ENCODE results near the gene HIRIP3.
A peak's percentile ranks its signal among the peaks of the same experiment; 100 is the strongest.
"Not testable (repeated sequence)": the region's sequence is repeated elsewhere in the genome, so short reads cannot be mapped to it uniquely, and the experiment has no call there.

HIRIP3 gene, protein sequence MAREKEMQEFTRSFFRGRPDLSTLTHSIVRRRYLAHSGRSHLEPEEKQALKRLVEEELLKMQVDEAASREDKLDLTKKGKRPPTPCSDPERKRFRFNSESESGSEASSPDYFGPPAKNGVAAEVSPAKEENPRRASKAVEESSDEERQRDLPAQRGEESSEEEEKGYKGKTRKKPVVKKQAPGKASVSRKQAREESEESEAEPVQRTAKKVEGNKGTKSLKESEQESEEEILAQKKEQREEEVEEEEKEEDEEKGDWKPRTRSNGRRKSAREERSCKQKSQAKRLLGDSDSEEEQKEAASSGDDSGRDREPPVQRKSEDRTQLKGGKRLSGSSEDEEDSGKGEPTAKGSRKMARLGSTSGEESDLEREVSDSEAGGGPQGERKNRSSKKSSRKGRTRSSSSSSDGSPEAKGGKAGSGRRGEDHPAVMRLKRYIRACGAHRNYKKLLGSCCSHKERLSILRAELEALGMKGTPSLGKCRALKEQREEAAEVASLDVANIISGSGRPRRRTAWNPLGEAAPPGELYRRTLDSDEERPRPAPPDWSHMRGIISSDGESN

DNA sequence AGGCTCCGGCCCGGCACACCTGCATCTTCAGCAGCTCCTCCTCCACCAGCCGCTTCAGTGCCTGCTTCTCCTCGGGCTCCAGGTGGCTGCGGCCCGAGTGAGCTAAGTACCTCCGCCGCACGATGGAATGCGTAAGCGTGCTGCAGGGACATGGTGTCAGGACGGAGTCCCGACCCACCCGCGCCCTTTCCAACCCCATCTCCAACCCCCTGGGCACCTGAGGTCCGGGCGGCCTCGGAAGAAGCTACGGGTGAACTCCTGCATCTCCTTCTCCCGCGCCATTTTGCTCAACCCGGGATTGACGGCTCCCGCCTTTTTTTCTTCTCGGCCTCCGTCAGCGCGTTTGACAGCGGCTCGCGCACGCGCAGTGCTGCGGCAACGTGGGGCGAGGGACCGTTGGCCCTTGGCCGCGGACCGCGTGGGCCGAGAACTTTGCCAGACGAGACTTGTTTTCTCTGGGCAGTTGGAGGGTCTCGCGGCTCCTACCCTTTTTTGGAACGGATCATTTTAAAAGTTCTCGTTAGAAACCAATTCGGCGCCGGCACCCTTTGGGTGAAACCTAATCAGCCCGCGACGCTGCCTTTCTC is at the start of gene HIRIP3:
Gene HIRIP3 (minus strand): TSS at position 294 of the 587 bp plus-strand sequence. CDS start 12 bp downstream, at position 282.
- peak; percentile 96 for DNase-seq

DNA sequence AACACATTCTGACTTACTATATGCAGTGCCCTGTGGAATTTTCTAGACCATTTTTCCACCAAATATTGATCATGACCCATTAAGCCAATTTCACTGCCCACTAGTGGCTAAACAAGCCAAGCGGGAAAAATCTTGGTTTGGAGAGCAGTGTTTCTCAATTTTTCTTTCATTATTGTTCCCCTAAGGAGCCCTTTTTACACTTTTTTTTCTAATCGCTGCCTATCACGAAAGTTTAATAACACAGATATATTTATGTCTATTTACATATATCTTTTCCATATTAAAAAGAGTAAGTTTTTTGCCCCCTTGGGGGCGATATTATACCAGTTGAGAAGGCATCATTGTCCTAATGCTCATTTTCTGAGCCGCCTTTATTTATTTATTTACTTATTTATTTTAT is 46.4 kb upstream of the HIRIP3 start:
- DNase-seq, result no peak

DNA sequence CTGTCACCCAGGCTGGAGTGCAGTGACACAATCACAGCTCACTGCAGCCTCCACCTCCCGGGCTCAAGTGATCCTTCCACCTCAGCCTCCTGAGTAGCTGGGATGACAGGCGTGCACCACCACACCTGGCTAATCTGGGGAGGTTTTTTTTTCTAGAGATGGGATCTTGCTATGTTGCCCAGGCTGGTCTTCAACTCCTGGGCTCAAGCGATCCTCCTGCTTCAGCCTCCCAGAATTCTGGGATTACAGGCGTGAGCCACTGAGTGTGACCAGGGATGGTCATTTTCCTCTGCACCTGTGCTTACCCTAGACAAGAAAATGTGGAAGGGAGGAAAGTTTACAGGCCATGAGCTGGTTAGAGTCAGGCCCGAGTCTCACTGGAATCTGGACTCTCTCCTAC is 45.3 kb upstream of the HIRIP3 start:
- not testable (repeated sequence) for DNase-seq

DNA sequence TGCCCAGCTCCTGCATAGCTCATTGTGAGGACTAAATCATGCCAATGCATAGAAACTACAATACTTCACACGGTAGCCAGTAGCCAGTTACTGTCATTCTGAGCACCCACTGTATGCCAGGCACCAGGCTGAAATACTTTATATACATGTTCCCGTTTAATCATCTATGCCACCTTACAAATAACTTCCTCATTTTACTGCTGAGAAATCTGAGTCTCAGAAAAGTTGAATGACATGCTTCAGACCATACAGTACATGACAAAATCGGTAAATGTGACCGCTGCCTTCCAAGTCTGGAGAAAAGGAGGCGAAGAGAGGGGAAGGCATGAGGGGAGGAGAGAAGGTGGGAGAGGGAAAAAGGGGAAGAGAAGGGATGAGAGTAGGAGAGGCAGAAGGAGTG is 44.8 kb upstream of the HIRIP3 start:
- no peak for DNase-seq

DNA sequence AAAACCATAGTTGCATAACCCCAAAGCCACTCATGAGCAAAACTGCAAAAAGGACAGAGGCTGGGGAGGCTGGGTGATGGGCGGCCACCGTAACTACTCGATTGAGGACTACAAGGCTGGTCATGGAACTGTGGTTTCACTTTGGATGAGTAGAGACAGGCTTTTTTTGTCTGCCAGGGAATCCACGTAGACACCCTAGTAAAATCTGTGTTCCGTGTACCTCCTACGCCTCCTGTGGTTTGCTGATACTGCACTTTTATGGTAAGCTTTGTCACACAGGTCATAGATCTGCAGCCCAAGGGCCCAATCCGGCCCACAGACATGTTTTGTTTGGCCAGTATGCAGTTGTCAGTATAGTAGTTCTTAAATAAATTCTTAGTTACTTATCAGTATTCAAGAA is 37.9 kb upstream of the HIRIP3 start:
- no peak for DNase-seq

DNA sequence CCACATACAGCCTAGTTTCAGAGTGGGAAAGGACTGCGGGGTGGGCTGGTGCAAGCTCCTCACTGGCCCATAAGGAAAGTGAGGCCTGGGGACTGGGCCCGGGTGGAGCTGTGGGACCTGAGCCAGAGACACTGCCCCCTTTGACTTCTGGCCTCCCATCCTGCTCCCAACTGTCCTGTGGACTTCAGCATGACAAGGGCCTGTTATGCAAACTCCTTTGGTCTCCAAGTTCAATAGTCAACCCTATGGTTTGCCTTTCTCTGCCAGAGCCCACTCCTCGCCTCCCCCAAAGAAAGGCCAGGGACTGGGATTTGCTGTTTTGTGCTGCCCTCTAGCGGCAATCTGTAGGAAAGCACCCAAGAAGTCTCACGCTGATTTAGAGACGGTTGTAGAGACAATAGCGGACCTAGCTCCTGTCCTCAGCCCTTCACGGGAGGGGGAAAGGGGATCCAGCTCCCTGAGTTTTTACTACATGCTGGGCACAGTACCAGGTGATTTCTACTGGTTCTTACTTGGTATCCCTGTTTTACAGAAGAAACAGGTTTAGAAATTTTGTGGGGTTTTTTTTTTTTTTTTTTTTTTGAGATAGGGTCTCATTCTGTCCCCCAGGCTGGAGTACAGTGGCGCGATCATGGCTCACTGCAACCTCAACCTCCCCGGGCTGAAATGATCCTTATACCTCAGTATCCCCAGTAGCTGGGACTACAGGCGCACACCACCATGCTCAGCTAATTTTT is 36.8 kb upstream of the HIRIP3 start:
- peak; percentile 81 for DNase-seq

DNA sequence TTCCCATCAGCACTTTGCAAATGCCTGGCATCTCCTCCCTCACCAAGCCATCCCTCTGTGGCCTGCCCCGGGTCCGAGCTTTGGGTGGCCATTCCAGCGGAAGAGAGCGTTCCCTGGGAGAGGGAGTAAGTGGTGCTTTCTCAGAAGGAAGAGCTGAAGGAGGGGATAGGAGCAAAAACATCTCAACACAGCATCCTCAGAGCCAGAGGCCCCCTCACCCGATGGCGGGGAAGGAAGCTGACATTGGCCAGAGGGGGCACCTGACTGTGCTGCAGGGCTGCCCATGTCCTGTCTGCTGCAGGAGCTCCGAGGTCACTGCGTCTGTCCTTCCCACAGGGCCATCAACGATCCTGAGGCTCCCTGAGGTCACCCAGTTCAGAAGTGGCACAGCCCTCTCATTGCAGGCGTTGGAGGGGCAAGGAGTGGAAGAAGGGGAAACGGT is 36.1 kb upstream of the HIRIP3 start:
- DNase-seq, result no peak

DNA sequence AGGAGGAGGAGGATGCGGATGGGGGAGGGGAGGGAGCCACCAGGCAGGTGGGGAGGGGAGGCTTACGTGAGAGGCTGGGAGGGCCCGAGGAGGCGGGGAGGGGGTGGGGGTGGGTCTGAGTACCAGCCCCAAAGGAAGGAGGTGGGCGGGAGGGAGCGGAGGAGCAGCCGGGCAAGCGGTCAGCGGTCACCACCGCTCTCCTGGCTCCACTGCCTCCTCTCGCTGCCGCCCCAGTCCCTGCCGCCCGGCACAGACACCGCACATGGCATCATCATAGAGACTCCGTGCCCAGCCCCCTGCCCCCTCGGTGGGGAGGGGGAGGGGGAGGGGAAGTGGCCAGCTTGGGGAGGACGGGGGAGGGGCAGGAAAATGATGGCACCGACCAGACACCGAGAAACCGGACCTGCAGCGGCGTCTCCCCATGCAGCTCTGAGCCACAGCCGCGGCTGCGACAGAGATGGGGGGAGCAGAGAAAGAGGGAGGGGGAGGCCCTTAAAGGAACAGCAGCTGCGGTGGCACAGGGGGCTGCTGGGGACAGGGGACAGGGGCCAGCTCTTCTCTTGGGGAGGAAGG is 35.5 kb upstream of the HIRIP3 start, which contains the start of gene TLCD3B:
Gene TLCD3B (minus strand): TSS at position 431 of the 573 bp plus-strand sequence. CDS start 744 bp downstream, outside the sequence.
- no peak for DNase-seq

DNA sequence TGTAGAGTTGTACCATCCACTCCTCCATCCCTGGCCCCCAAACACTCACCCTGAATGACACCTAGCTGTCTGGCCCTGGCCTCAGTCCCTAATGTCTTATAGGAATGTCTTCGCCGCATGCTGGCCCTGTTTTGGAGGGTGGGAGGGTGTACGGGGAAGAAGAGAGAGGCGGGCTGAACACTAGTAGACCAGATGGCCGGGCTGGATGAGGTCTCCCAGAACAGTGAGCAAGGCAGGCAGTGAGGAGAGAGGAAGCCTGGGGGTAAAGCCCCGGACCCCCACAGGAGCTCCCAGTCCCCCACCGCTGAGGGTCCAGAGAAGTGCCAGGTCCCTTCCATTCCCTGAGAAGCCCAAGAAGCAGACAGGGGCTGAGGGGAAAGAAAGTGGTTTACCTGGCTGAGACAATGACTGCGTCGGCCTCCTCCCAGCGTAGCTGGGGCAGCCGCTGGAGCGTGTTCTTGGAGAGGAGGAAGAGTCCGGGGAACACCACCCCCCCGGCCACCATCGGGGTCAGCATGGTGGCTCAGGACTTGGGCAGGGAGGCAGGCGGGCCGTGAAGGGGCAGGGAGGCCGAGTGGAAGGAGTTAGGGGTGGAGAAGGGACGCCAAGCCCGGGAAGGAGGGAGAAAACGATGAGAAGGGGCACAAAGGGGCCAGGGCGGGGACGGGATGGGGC is 34.7 kb upstream of the HIRIP3 start:
- no peak for DNase-seq

DNA sequence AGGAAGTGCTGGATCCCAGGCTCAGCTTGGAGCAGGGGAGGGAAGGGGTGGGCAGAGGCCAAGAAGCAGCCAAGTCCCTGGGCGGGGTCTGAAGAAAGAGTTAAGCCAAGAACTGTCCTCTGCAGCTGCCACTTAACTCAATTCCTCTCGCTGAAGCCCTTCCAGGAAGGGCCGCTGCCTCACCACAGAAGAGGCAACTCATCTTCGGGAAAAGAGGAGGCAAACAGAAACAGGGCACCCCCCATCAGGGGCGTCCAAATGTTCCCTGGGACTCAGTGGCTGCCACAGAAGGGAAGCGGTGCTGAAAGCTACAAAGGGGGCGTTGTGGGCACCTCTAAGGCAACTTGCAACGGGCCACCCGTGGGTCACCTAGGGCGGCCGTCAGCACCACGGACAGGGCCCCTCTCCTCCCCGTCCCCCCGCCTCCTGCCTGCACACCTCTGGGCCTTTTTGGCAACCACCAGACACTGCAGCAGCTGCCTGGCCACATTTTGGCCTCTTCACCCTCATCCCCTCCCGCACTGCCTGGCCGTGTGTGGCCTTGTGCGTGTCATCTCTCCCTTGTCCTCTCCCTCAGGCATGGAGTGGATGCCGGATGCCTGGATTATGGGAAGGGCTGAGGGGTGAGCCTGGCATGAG is 33.1 kb upstream of the HIRIP3 start:
- DNase-seq, result no peak

DNA sequence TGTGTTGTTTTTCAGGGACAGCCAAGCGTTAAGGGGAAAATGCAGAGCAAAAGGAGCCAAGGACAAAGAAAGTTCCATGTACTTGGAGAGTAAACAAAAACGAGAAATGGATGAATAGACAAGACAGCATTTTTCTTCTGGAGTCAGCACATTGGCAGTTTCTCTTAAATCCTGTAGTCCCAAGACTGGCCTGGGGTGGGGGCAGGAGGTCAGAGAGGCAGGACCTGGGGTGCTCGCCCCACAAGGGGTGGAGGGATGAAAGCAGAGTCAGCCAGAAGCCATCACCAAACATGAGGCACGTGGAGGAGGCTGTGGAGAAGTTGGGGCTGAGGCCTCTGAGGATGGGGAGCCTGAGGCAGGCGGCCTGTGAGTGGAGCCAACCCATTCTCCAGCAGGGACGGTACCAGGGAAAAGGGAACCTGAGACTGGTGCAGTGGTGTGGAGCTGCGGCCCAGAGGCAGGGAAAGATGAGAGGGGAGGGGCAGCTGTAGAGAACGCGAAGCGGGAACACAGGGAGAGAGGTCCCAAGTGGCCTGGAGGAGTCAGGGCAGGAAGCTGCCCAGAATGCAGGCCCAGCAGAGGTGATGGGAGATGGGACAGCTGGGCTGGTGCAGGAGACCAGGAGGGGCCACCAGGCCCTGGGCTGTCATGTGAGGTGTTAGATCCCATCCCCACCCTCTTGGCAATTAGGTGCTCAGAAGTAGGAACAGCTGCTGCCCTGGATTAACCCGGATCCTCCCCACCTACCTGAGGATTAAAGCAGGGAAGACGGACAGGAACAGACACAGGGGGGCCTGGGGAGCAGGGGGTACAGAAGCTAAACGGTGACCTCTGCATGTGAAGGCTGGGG is 32.4 kb upstream of the HIRIP3 start:
- DNase-seq, result no peak

DNA sequence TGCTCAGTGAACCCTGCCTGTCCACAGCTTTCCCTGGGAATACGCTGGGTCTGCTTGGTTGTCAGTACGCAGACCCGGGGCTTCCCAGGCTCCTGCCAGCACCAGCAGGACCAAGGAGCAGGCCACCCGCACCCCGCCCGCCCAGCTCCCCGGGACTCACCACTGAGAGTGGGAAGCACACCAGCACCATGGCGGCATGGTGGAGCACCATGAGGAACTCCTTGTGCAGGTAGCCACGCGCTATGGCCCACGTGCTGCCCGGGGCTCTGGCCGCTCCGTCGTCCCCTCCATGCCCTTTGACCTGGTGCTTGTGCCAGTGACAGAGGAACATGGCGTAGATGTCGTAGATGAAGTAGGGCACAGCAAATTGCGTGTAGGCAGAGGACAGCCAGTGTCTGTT is 31.0 kb upstream of the HIRIP3 start:
- no peak for DNase-seq

DNA sequence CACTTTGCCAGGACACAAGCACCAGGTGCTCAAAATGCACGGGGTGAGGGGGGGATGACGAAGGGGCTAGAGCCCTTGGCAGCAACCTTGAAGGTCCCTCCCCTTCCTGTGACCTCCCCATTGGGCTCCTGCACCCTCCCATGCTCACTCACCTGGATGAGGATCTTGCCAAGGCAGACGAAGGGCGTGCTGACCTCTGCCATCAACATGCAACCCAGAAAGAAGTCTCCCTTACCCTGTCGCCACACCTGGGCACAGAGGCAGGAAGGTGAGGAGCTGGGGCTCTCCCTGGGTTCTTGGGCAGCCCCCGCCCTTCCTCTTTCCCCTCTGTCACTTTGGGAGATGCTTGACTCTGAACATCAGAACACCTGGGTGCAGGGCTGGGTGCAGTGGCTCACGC is 30.2 kb upstream of the HIRIP3 start:
- DNase-seq, result no peak

DNA sequence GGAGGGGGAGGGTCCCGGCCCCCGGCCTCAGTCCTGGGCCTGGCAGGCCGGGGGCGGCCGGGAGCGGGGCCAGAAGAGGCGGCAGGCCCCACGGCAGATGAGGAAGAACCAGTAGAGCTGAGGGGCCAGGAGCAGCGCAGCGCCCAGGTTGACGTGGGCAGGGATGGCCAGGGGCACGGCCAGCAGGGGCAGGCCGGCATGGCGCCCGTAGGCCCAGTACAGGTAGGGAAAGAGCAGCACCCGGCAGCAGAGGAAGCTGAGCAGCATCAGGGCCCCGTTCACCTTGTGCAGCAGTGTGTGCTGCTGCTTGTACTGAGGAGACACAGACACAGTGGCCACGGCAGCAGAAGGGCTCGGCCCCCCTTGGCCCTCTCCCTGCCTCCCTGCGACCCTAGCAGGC is 29.7 kb upstream of the HIRIP3 start:
- no peak for DNase-seq

DNA sequence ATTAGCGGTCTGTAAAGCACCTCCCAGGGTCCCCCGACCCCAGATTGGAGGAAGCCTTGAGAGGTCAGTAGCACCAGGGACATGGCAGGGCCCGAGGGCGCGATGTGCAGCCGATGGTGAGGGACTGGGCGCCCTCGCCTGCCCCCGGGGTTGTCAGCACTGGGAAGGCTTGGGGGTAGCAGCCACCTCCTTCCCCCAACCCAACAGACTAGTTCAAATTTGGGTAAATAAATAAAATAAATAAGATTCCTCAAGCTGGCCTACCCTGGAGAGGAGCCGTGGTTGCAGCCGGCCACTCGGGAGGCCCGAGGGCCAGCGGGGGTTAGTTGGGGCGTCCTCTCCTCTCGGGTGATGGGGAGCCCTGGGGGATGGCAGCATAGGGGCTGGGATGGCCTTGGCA is 29.0 kb upstream of the HIRIP3 start:
- DNase-seq, result no peak

DNA sequence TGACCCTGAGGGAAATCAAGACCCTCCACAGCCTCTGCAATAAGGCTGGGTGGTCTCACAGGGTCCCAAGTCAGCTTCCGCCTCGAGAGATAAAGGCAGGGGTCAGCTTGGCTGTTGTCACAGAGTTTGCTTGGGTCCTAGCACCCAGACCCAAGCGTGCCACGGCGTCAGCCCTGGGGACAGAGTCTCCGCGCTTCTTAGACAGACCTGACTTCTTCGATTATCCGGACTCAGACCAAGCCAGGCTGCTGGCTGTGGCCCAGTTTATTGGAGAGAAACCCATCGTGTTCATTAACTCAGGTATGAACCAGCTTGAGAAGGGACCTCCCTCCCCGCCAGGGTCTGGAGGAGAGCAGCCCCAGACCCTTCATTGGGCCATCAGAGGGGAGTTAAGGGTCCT is 28.2 kb upstream of the HIRIP3 start:
- no peak for DNase-seq

DNA sequence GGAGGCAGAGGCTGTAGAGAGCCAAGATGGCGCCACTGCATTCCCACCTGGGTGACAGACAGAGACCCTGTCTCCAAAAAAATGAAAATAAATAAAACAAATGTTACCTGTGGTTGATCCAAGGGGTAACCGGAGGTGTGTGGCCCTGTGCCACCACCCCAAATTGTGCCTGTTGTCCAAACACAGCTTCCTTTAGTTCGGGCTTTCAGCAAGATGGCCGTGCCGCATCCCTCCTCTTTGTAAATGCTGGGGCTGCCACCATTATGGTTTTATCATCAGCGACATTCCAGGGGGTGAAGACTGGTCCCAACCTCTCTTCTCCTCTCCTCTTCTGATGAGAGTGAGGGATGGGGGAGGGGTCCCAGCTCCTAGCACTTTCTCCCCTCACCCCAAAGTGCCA is 27.5 kb upstream of the HIRIP3 start, which contains the start of gene C16orf92:
Gene C16orf92 (plus strand): TSS at position 312 of the 400 bp plus-strand sequence. CDS start 143 bp downstream, outside the sequence.
- DNase-seq, result no peak

DNA sequence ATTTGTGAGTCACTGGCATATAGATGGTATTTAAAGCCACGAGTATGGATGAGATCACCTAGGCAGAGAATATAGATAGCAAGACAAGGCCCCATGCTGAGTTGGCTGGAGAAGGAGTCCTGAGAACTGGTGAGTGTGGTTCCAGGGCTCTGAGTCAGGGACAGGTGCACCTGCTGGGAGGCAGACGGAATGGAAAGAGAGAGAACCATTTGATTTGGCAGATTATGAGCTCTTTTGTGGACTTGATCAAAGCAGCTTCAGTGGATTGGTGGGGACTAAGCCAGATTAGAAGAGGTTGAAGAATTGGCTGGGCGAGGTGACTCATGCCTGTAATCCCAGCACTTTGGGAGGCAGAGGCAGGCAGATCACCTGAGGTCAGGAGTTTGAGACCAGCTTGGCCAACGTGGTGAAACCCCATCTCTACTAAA is 23.3 kb upstream of the HIRIP3 start:
- DNase-seq, result no peak

DNA sequence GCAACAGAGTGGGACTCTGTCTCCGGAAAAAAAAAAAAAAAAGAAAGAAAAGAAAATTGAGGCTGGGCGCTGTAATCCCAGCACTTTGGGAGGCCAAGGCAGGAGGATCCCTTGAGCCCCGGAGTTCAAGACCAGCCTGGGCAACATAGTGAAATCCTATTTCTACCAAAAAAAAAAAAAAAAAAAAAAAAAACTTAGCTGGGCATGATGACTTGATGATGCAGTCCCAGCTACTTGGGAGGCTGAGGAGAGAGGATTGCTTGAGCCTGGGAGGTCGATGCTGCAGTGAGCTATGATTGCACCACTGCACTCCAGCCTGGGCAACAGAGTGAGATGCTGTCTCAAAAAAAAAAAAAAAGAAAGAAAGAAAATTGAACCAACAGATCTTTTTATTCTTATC is 22.5 kb upstream of the HIRIP3 start:
- not testable (repeated sequence) for DNase-seq

DNA sequence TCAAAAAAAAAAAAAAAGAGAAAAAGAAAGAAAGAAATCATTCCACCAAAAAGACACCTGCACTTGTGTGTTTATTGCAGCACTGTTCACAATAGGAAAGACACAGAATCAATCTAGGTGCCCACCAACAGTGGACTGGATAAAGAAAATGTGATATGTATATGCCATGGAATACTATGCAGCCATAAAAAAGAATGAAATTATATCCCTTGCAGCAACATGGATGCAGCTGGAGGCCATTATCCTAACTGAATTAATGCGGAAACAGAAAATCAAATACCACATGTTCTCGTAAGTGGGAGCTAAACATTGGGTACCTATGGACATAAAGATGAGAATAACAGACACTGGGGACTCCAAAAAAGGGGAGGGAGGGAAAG is 21.9 kb upstream of the HIRIP3 start:
- no peak for DNase-seq
